Measurements from ENCODE around the gene RNF167.

Gene RNF167

GRCh38 chr17:4973256-4974114, 33.4 kb downstream of the RNF167 start:
- TF ChIP-seq SIN3A (IDR thresholded peaks at IDR 0.05; ENCODE audit: borderline replicate concordance, insufficient read depth, low read length) (no peak), FOXP2 (optimal IDR thresholded peaks at IDR 0.05; ENCODE audit: borderline replicate concordance, extremely low read depth, extremely low read length, insufficient read depth) (no peak), TAF1 (IDR thresholded peaks at IDR 0.05; ENCODE audit: borderline replicate concordance, insufficient read depth, low read length) (no peak), POLR2AphosphoS5 (IDR thresholded peaks at IDR 0.05; ENCODE audit: low read depth, low read length) (no peak; the same call in none of the 2 replicates)
- TF ChIP-seq, protein P1, sequence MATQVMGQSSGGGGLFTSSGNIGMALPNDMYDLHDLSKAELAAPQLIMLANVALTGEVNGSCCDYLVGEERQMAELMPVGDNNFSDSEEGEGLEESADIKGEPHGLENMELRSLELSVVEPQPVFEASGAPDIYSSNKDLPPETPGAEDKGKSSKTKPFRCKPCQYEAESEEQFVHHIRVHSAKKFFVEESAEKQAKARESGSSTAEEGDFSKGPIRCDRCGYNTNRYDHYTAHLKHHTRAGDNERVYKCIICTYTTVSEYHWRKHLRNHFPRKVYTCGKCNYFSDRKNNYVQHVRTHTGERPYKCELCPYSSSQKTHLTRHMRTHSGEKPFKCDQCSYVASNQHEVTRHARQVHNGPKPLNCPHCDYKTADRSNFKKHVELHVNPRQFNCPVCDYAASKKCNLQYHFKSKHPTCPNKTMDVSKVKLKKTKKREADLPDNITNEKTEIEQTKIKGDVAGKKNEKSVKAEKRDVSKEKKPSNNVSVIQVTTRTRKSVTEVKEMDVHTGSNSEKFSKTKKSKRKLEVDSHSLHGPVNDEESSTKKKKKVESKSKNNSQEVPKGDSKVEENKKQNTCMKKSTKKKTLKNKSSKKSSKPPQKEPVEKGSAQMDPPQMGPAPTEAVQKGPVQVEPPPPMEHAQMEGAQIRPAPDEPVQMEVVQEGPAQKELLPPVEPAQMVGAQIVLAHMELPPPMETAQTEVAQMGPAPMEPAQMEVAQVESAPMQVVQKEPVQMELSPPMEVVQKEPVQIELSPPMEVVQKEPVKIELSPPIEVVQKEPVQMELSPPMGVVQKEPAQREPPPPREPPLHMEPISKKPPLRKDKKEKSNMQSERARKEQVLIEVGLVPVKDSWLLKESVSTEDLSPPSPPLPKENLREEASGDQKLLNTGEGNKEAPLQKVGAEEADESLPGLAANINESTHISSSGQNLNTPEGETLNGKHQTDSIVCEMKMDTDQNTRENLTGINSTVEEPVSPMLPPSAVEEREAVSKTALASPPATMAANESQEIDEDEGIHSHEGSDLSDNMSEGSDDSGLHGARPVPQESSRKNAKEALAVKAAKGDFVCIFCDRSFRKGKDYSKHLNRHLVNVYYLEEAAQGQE (IDR thresholded peaks at IDR 0.05; ENCODE audit: insufficient read depth in 1 of 2, low read depth in 2 of 2, low read length in 2 of 2): no peak

DNA sequence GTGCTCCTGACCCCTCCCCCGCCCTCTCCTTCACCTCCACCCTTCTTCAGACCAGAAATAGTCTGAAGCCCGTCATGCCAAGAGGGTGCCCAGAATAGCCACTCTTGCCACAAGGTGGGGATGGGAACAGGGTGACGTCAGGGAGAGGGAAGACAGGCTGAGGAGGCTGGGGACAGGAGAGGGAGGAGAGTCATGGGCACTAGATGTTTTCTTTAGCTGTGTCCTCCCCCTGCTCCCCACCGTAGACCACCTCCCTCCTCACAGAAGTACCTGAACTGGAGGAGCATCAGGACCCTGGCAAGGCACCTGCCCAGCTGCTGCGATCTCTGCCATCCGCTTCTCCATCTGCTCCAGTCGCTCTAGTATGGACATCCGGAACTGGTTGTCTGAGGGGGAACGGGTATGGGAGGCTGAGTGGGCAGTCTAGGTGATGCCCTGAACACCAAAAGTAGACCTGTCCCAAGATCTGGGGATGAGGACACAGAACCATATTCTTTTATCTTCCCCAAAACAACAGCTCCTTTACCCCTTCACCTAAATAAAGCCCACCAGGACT, 34.1 kb downstream of the RNF167 start:
- no peak for TF ChIP-seq FOXP2 (optimal IDR thresholded peaks at IDR 0.05; ENCODE audit: borderline replicate concordance, extremely low read depth, extremely low read length, insufficient read depth)
- TF ChIP-seq, protein P1 (IDR thresholded peaks at IDR 0.05; ENCODE audit: insufficient read depth in 1 of 2, low read depth in 2 of 2, low read length in 2 of 2): no peak
- no peak for TF ChIP-seq POLR2AphosphoS5 (IDR thresholded peaks at IDR 0.05; ENCODE audit: low read depth, low read length)
- TF ChIP-seq SIN3A (IDR thresholded peaks at IDR 0.05; ENCODE audit: borderline replicate concordance, insufficient read depth, low read length): no peak
- TF ChIP-seq TAF1 (IDR thresholded peaks at IDR 0.05; ENCODE audit: borderline replicate concordance, insufficient read depth, low read length): no peak

- TF ChIP-seq, protein P1 (IDR thresholded peaks at IDR 0.05; ENCODE audit: insufficient read depth in 1 of 2, low read depth in 2 of 2, low read length in 2 of 2): no peak
- TF ChIP-seq TAF1 (IDR thresholded peaks at IDR 0.05; ENCODE audit: borderline replicate concordance, insufficient read depth, low read length) (no peak), SIN3A (IDR thresholded peaks at IDR 0.05; ENCODE audit: borderline replicate concordance, insufficient read depth, low read length) (no peak), FOXP2 (optimal IDR thresholded peaks at IDR 0.05; ENCODE audit: borderline replicate concordance, extremely low read depth, extremely low read length, insufficient read depth) (no peak), POLR2AphosphoS5 (IDR thresholded peaks at IDR 0.05; ENCODE audit: low read depth, low read length) (no peak)
Observed at GRCh38 chr17:4978726-4979125, 38.7 kb downstream of the RNF167 start.

DNA sequence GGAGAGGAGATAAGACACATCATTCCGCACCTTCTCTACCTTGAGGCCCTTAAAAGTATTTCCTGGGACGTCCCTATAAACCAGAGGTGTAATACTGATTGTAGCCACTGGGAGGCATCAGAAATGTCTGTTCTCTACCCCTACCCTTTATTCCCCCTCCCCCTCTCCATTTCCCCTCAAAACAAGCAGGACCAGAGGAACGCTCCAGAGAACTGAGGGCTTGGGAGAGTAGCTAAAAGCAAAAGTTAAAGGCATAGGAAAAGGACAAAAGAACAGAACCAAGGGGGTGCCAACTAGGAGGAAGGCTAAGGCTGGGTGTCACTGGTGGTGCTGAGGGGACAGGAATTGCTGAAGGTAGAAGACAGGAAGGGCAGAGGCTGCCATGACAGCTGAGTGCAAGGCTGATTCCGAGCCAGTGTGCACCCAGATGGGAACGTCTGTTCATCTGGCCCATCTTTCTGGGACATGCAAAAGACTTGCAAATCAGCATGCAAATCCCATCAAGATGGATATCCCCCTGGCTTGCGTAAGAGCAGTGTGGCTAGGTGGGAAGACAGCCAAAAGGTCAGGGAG, 40.7 kb downstream of the RNF167 start:
- no peak for TF ChIP-seq FOXP2 (optimal IDR thresholded peaks at IDR 0.05; ENCODE audit: borderline replicate concordance, extremely low read depth, extremely low read length, insufficient read depth)
- TF ChIP-seq TAF1 (IDR thresholded peaks at IDR 0.05; ENCODE audit: borderline replicate concordance, insufficient read depth, low read length): no peak

DNA sequence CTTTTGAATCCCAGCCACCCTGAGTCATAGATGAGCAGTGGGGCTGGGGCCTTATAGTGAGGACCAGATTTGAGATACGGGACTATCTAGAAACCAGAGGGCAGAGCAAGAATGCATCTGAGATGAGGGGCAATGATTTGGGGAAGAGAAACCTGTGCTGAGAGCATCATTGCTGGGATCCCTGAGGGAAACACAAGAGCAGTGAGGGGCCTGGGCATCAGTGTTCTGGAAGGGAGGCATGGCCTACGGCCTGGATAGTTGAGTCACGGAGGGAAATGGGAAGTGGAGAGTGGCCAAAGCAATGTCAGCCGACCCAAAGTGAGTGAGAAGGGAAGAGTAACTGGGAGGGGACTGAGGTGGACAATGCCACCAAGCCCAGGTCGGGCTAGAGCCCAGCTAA, 42.2 kb downstream of the RNF167 start:
- TF ChIP-seq SIN3A (IDR thresholded peaks at IDR 0.05; ENCODE audit: borderline replicate concordance, insufficient read depth, low read length) (no peak), POLR2AphosphoS5 (IDR thresholded peaks at IDR 0.05; ENCODE audit: low read depth, low read length) (no peak), FOXP2 (optimal IDR thresholded peaks at IDR 0.05; ENCODE audit: borderline replicate concordance, extremely low read depth, extremely low read length, insufficient read depth) (no peak), TAF1 (IDR thresholded peaks at IDR 0.05; ENCODE audit: borderline replicate concordance, insufficient read depth, low read length) (no peak)
- TF ChIP-seq, protein P1 (IDR thresholded peaks at IDR 0.05; ENCODE audit: insufficient read depth in 1 of 2, low read depth in 2 of 2, low read length in 2 of 2): no peak

Data from PFSK-1 (cell line).